ENCODE data around the gene TFRC.
"Not testable (repeated sequence)": the region's sequence is repeated elsewhere in the genome, so short reads cannot be mapped to it uniquely, and the experiment has no call there.

DNA sequence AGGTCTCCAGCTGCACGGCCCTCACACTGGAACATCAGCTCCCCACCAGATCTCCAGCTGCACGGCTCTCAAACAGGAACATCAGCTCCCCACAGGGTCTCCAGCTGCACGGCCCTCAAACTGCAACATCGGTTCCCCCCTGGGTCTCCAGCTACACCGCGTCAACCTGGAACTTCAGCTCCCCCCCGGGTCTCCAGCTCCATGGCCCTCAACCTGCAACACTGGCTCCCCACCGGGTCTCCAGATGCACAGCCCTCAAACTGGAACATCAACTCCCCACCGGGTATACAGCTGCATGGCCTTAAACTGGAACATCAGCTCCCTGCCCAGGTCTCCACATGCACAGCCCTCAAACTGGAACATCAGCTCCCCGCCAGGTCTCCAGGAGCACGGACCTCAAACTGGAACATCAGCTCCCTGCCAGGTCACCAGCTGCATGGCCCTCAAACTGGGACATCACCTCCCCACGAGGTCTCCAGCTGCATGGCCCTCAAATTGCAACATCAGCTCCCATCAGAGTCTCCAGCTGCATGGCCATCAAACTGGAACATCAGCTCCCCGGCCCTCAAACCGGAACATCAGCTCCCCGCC lies 81.4 kb downstream of the TFRC start:
- not testable (repeated sequence) for TF ChIP-seq EZH2 (IDR thresholded peaks at IDR 0.05); POLR2AphosphoS5 (IDR thresholded peaks at IDR 0.05; ENCODE audit: borderline replicate concordance, low read depth, low read length)
